ENCODE results near the gene AARS2. TPM values are rescaled to one million over a fixed set of nuclear protein-coding genes. Genes with fewer than 3 reads are reported as not detected.

The AARS2 gene
- total RNA-seq, result 24.1 and 28.1 TPM in 2 replicates

DNA sequence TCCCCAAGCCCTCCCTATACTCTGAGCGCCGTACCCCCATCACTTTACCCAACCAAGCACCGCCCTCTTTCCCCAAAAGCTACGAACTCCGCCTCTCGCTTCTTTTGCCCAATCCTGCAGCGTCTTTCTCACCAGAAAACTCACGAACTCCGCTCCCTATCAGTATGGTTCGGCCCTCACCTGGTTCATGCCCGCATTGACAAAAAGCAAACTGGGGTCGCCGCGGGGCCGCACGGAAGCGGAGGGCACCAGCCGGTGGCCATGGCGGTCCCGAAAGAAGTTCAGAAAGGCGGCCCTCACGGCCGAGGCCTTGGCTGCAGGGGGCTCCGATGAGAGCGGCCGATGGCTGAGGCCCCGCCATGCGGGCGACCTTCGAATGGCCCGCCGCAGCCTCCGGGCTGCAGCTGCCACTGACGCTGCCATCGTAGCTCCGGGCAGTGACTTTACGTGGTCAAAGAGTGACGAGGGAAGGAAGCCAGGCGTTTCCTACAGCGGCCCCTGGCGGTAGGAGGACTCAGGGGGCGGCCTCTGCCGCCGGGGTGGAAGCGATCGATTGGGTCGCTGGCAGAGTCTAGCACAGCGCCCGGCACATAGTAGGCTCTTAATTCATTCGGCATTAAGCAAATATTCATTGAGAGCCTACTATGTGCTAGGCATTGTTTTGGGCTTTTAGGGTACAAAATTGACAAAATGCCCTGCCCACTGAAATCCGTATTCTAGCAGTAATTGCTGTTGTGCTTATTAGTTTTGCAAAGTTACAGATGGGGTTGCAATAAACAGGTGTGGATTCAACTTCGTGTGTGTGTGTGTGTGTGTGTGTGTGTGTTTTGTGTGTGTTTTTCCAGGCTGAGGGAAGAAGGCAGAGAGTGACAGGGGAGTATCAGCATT, at the start of gene AARS2:
Gene AARS2, minus strand, starts transcription at position 447 of the 888 bp plus-strand sequence. Its CDS starts 24 bp downstream, at position 423.

DNA sequence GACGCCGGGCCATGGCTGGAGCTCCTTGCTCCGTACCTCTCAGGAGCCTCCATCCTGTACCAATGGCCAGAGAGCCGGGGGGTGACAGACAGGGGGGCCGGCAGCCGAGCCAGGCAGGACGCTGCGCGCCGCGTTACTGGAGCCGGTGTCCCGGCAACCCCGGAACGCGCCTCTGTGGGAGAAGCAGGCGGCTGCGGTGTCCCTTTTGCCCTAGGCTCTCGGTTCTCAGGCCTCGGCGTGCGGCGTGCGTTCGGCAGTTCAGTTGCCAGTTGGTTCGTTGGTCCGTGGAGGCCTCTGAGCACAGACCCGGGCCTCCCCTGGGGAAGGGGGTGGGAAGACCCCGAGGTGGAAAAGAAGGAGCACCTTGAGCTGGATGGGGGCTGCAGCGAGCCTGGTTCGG, 29.3 kb upstream of the AARS2 start, which contains the start of gene SPATS1:
Gene SPATS1, plus strand, starts transcription at position 162 of the 400 bp plus-strand sequence. CDS start 446 bp downstream, outside the sequence.

DNA sequence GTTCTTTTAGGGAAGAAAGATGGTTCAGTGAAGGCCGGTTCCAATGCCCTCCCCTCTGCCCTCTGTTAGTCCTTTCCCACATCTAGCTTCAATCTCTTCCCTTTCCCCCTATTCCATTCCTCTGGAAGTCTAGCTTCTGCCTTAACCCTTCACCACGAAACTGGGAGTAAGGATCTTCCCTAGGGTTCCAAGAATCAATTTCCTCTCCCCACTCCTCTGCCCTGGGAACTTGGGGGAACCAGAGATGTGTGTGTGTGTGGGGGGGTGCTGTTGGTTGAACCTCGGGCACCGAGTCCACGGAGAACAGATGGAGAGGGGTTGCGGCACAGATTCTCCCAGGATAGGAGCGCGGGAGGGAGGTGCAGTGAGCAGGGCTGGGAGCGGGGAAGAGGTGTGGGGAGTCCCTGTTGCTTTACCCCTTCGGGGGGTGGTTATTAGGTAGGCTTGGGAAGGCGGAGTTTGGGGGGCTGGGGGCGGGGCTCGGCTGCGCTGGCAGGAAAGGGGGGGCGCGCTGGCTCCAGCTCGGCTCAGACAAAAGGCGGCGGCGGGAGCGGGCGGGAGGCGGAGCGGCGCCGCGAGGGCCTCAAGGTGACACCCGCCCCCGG, 43.1 kb downstream of the AARS2 start, which contains the start of gene TMEM151B:
Gene TMEM151B, plus strand, starts transcription at position 530 of the 605 bp plus-strand sequence. CDS start 293 bp downstream, outside the sequence.

DNA sequence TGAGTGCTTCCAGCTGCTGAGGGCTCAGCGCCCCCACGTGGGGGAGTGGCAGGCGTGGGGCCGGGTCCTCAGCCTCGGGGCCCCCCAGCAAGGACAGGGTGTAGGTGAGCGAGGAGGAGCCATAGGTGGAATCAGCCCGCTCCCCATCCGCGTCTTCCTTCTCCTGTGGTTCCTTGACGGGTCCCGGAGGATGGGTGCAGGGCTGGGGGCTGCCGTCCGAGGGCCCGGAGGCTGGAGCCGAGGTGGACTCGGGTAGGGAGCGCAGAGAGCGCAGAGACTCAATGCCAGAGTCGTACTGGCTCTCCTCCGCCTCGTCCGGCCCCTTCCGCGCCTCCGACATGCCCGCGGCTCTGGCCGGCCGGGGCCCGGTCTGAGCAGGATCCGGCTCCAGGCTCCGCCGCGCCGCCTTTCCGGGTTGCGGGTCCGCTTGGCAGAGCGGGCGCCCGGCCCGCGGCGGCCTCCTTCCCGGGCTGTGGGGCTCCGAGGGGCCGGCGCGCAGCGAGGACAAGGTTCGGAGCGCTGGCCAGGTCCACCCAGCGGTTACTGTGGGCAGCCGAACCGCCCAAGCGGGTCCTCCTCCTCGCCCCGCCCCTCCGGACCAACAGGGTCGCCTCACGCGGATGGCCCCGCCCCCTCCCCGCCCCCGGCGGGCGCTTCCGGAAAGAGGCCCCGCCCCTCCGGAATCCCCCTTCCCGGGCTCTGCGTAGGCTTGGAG, 48.0 kb downstream of the AARS2 start, which contains the start of gene NFKBIE:
Gene NFKBIE, minus strand, starts transcription at position 545 of the 715 bp plus-strand sequence. Its CDS starts 205 bp downstream, at position 340.

DNA sequence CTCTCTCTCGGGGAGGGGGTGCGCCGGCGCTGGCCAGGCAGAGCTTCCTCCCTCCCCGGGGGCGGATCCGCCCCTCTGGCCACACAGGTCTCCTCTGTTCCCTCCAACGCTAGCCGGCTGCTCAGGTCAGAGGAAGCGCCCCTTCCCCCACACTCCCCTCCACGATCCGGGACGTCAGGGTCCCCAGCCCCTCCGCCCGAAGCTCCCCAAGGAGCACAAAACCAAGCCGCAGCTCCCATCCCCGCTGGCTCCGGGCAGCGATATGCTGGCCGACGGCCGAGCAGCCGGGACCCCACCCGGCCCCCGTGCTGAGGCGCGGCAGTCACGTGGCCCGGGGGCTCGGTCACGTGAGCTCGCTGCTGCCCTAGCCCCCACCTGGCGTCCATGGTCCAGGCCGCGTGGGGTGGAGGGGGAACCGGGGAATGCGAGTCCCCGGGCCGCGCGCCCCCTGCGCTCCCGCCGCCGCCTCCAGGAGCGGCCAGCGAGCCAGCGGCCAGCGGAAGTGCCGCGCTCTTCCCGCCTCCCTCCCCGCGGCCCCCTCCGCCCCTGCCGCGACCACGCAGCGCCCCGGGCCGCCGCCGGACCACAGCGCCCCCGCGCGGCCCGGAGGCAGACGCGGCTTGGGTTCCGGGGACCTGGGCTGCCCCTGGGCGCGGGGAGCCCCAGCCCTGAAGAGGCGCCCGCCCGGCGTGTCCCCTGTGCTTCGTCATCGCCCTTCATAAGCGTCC, 56.0 kb downstream of the AARS2 start, which contains the start of gene SLC35B2:
Gene SLC35B2, minus strand, starts transcription at position 504 of the 728 bp plus-strand sequence. Its CDS starts 118 bp downstream, at position 386.

Other genes starting within 250 kb of the AARS2 start
- 41.4 and 57.6 TPM in 2 replicates for gene MRPL14, start 185.9 kb downstream of the AARS2 start, total RNA-seq
- 30.8 and 55.9 TPM in 2 replicates for gene TMEM63B, start 185.8 kb downstream of the AARS2 start, total RNA-seq
- 0.15 and 0.33 TPM in 2 replicates for gene CAPN11, start 154.5 kb downstream of the AARS2 start, total RNA-seq
- 0.17 TPM in 1 of 2 replicates, not detected in the other for gene MYMX, start 96.4 kb downstream of the AARS2 start, total RNA-seq
- 9.5 and 19.2 TPM in 2 replicates for gene SLC29A1, start 89.8 kb downstream of the AARS2 start, total RNA-seq
- gene HSP90AB1, start 66.2 kb downstream of the AARS2 start, total RNA-seq, result 491 and 610 TPM in 2 replicates
- 82.6 and 106 TPM in 2 replicates for gene SLC35B2, start 55.8 kb downstream of the AARS2 start, total RNA-seq
- 4.7 and 10.1 TPM in 2 replicates for gene NFKBIE, start 47.8 kb downstream of the AARS2 start, total RNA-seq
- under 0.01 TPM in 2 replicates for gene TMEM151B, start 42.9 kb downstream of the AARS2 start, total RNA-seq
- gene SPATS1, start 29.3 kb upstream of the AARS2 start, total RNA-seq, result not detected in 2 replicates
- 17.9 and 26.5 TPM in 2 replicates for gene CDC5L, start 74.4 kb upstream of the AARS2 start, total RNA-seq